ENCODE measurements around the gene TMEM132D. TPM values are rescaled to one million over a fixed set of nuclear protein-coding genes. Genes with fewer than 3 reads are reported as not detected.

Gene TMEM132D
- total RNA-seq, 1 donor from 2014 or later: 1.6 TPM

GRCh38 chr12:129681151-129681550 is 222.7 kb downstream of the TMEM132D start:
- Histone ChIP-seq H3K9ac (ENCODE audit: low read depth in 1 of 3, low read length in 3 of 3) (no peak overlapping the region), H3K4me3 (ENCODE audit: low read length in 3 of 3) (no peak overlapping the region), H3K36me3 (ENCODE audit: control insufficient read depth in 3 of 3, insufficient read depth in 3 of 3, low read length in 3 of 3) (no peaks in the 10 kb centered on the region), H3K9me3 (ENCODE audit: control insufficient read depth in 3 of 3, low read length in 3 of 3) (peaks cover 0 to 17% (median 10%) of the 10 kb centered on the region in 3 donors), H3K27ac (ENCODE audit: low read depth, low read length) (no peak overlapping the region), H3K27me3 (ENCODE audit: control insufficient read depth in 3 of 3, insufficient read depth in 3 of 3, low read length in 3 of 3) (no peaks in the 10 kb centered on the region), H3K4me1 (ENCODE audit: control insufficient read depth in 3 of 3, insufficient read depth in 3 of 3, low read length in 3 of 3) (no peaks in the 10 kb centered on the region)

DNA sequence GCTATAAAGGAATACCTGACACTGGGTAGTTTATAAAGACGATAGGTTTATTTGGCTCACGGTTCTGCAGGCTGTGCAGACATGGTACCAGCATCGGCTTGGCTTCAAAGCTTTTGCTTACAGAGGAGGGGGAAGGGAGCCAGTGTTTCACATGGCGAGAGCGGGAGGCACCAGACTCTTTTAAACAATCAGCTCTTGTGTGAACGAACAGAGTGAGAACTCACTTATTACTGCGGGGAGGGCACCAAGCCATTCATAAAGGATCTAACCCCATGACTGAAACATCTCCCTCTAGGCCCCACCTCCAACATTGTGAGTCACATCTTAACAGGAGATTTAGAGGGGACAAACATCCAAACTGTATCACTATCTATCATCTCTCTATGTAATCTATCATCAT is 227.4 kb downstream of the TMEM132D start:
- H3K36me3 ChIP-seq (ENCODE audit: control insufficient read depth in 3 of 3, insufficient read depth in 3 of 3, low read length in 3 of 3): no peaks in the 10 kb centered on the region
- H3K4me1 ChIP-seq (ENCODE audit: control insufficient read depth in 3 of 3, insufficient read depth in 3 of 3, low read length in 3 of 3): no peaks in the 10 kb centered on the region

GRCh38 chr12:129675947-129676346 is 227.9 kb downstream of the TMEM132D start:
- Histone ChIP-seq H3K27ac (ENCODE audit: low read depth, low read length) (no peak overlapping the region), H3K4me1 (ENCODE audit: control insufficient read depth in 3 of 3, insufficient read depth in 3 of 3, low read length in 3 of 3) (no peaks in the 10 kb centered on the region), H3K9me3 (ENCODE audit: control insufficient read depth in 3 of 3, low read length in 3 of 3) (peaks cover 0 to 4% (median 3%) of the 10 kb centered on the region in 3 donors), H3K36me3 (ENCODE audit: control insufficient read depth in 3 of 3, insufficient read depth in 3 of 3, low read length in 3 of 3) (no peaks in the 10 kb centered on the region), H3K27me3 (ENCODE audit: control insufficient read depth in 3 of 3, insufficient read depth in 3 of 3, low read length in 3 of 3) (no peaks in the 10 kb centered on the region), H3K4me3 (ENCODE audit: low read length in 3 of 3) (no peak overlapping the region), H3K9ac (ENCODE audit: low read depth in 1 of 3, low read length in 3 of 3) (no peak overlapping the region)

More for the DNA sequence above, 227.4 kb downstream of the TMEM132D start:
- Histone ChIP-seq H3K9ac (ENCODE audit: low read depth in 1 of 3, low read length in 3 of 3) (no peak overlapping the region), H3K4me3 (ENCODE audit: low read length in 3 of 3) (no peak overlapping the region), H3K9me3 (ENCODE audit: control insufficient read depth in 3 of 3, low read length in 3 of 3) (peaks cover 0 to 7% (median 4%) of the 10 kb centered on the region in 3 donors), H3K27me3 (ENCODE audit: control insufficient read depth in 3 of 3, insufficient read depth in 3 of 3, low read length in 3 of 3) (no peaks in the 10 kb centered on the region), H3K27ac (ENCODE audit: low read depth, low read length) (no peak overlapping the region)

GRCh38 chr12:129675496-129675895 is 228.3 kb downstream of the TMEM132D start:
- Histone ChIP-seq H3K9me3 (ENCODE audit: control insufficient read depth in 3 of 3, low read length in 3 of 3) (peaks cover 0 to under 1% (median 0%) of the 10 kb centered on the region in 3 donors), H3K27ac (ENCODE audit: low read depth, low read length) (no peak overlapping the region), H3K4me1 (ENCODE audit: control insufficient read depth in 3 of 3, insufficient read depth in 3 of 3, low read length in 3 of 3) (no peaks in the 10 kb centered on the region), H3K27me3 (ENCODE audit: control insufficient read depth in 3 of 3, insufficient read depth in 3 of 3, low read length in 3 of 3) (no peaks in the 10 kb centered on the region), H3K36me3 (ENCODE audit: control insufficient read depth in 3 of 3, insufficient read depth in 3 of 3, low read length in 3 of 3) (no peaks in the 10 kb centered on the region), H3K4me3 (ENCODE audit: low read length in 3 of 3) (no peak overlapping the region), H3K9ac (ENCODE audit: low read depth in 1 of 3, low read length in 3 of 3) (no peak overlapping the region)

DNA sequence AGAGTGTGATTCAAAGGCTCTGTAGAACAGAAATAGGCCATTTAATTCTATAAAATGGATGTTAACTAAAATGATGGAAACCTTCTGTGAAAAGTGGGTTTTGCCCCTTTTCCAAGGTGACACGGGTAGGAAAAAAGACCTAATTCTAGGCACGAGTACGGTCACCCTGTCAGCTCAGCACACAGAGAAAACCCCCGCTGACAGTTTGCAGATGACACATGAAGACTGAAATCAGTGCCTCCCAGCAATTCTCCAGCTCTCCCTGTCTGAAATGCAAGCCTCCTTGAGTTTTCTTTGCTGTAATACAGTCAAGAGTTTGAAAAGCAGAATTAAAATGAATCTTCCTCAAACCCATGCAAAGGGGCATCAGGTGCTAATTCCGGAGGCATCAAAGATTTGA is 230.0 kb downstream of the TMEM132D start:
- Histone ChIP-seq H3K4me3 (ENCODE audit: low read length in 3 of 3) (no peak overlapping the region), H3K27me3 (ENCODE audit: control insufficient read depth in 3 of 3, insufficient read depth in 3 of 3, low read length in 3 of 3) (no peaks in the 10 kb centered on the region), H3K9ac (ENCODE audit: low read depth in 1 of 3, low read length in 3 of 3) (no peak overlapping the region), H3K9me3 (ENCODE audit: control insufficient read depth in 3 of 3, low read length in 3 of 3) (no peaks in the 10 kb centered on the region), H3K4me1 (ENCODE audit: control insufficient read depth in 3 of 3, insufficient read depth in 3 of 3, low read length in 3 of 3) (no peaks in the 10 kb centered on the region), H3K36me3 (ENCODE audit: control insufficient read depth in 3 of 3, insufficient read depth in 3 of 3, low read length in 3 of 3) (no peaks in the 10 kb centered on the region), H3K27ac (ENCODE audit: low read depth, low read length) (no peak overlapping the region)

GRCh38 chr12:129672110-129672509 is 231.7 kb downstream of the TMEM132D start:
- no peak overlapping the region for H3K4me3 ChIP-seq (ENCODE audit: low read length in 3 of 3)
- no peaks in the 10 kb centered on the region for H3K36me3 ChIP-seq (ENCODE audit: control insufficient read depth in 3 of 3, insufficient read depth in 3 of 3, low read length in 3 of 3)
- H3K27me3 ChIP-seq (ENCODE audit: control insufficient read depth in 3 of 3, insufficient read depth in 3 of 3, low read length in 3 of 3): no peaks in the 10 kb centered on the region
- no peaks in the 10 kb centered on the region for H3K9me3 ChIP-seq (ENCODE audit: control insufficient read depth in 3 of 3, low read length in 3 of 3)
- no peak overlapping the region for H3K9ac ChIP-seq (ENCODE audit: low read depth in 1 of 3, low read length in 3 of 3)
- H3K27ac ChIP-seq (ENCODE audit: low read depth, low read length): no peak overlapping the region
- H3K4me1 ChIP-seq (ENCODE audit: control insufficient read depth in 3 of 3, insufficient read depth in 3 of 3, low read length in 3 of 3): no peaks in the 10 kb centered on the region

GRCh38 chr12:129670256-129670920 is 233.4 kb downstream of the TMEM132D start:
- Histone ChIP-seq H3K36me3 (ENCODE audit: control insufficient read depth in 3 of 3, insufficient read depth in 3 of 3, low read length in 3 of 3) (no peaks in the 10 kb centered on the region), H3K4me3 (ENCODE audit: low read length in 3 of 3) (no peak overlapping the region), H3K9me3 (ENCODE audit: control insufficient read depth in 3 of 3, low read length in 3 of 3) (no peaks in the 10 kb centered on the region), H3K4me1 (ENCODE audit: control insufficient read depth in 3 of 3, insufficient read depth in 3 of 3, low read length in 3 of 3) (no peaks in the 10 kb centered on the region), H3K27me3 (ENCODE audit: control insufficient read depth in 3 of 3, insufficient read depth in 3 of 3, low read length in 3 of 3) (no peaks in the 10 kb centered on the region), H3K9ac (ENCODE audit: low read depth in 1 of 3, low read length in 3 of 3) (no peak overlapping the region), H3K27ac (ENCODE audit: low read depth, low read length) (no peak overlapping the region)

DNA sequence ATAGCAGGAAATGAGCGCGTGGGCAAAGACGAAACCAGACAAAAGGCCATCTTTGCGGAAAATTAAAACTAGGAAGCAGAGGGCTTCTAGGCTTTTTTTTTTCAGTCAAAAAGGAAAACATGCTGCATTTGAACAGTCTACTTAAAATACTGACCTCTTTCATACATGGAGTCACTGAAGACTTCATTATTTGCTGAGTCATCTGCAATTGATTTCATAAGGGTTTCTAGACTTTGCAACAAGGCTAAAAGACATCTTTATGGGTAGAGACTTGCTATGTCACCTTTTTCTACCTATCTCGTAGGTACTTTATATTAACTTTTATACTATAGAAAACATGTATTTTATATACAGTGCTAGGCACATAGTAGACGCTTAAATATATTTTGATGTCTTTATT is 238.4 kb downstream of the TMEM132D start:
- H3K4me1 ChIP-seq (ENCODE audit: control insufficient read depth in 3 of 3, insufficient read depth in 3 of 3, low read length in 3 of 3): no peaks in the 10 kb centered on the region
- no peaks in the 10 kb centered on the region for H3K36me3 ChIP-seq (ENCODE audit: control insufficient read depth in 3 of 3, insufficient read depth in 3 of 3, low read length in 3 of 3)
- H3K4me3 ChIP-seq (ENCODE audit: low read length in 3 of 3): no peak overlapping the region
- no peak overlapping the region for H3K9ac ChIP-seq (ENCODE audit: low read depth in 1 of 3, low read length in 3 of 3)
- H3K27ac ChIP-seq (ENCODE audit: low read depth, low read length): no peak overlapping the region
- H3K9me3 ChIP-seq (ENCODE audit: control insufficient read depth in 3 of 3, low read length in 3 of 3): no peaks in the 10 kb centered on the region
- no peaks in the 10 kb centered on the region for H3K27me3 ChIP-seq (ENCODE audit: control insufficient read depth in 3 of 3, insufficient read depth in 3 of 3, low read length in 3 of 3)

GRCh38 chr12:129662234-129662633 is 241.6 kb downstream of the TMEM132D start:
- no peak overlapping the region for H3K9ac ChIP-seq (ENCODE audit: low read depth in 1 of 3, low read length in 3 of 3)

GRCh38 chr12:129660946-129661345 is 242.9 kb downstream of the TMEM132D start:
- Histone ChIP-seq H3K4me3 (ENCODE audit: low read length in 3 of 3) (no peak overlapping the region), H3K4me1 (ENCODE audit: control insufficient read depth in 3 of 3, insufficient read depth in 3 of 3, low read length in 3 of 3) (no peaks in the 10 kb centered on the region), H3K36me3 (ENCODE audit: control insufficient read depth in 3 of 3, insufficient read depth in 3 of 3, low read length in 3 of 3) (no peaks in the 10 kb centered on the region), H3K9ac (ENCODE audit: low read depth in 1 of 3, low read length in 3 of 3) (no peak overlapping the region), H3K27ac (ENCODE audit: low read depth, low read length) (no peak overlapping the region), H3K9me3 (ENCODE audit: control insufficient read depth in 3 of 3, low read length in 3 of 3) (no peaks in the 10 kb centered on the region), H3K27me3 (ENCODE audit: control insufficient read depth in 3 of 3, insufficient read depth in 3 of 3, low read length in 3 of 3) (no peaks in the 10 kb centered on the region)

More at GRCh38 chr12:129662234-129662633, 241.6 kb downstream of the TMEM132D start:
- Histone ChIP-seq H3K36me3 (ENCODE audit: control insufficient read depth in 3 of 3, insufficient read depth in 3 of 3, low read length in 3 of 3) (no peaks in the 10 kb centered on the region), H3K4me3 (ENCODE audit: low read length in 3 of 3) (no peak overlapping the region), H3K4me1 (ENCODE audit: control insufficient read depth in 3 of 3, insufficient read depth in 3 of 3, low read length in 3 of 3) (no peaks in the 10 kb centered on the region), H3K27ac (ENCODE audit: low read depth, low read length) (no peak overlapping the region), H3K27me3 (ENCODE audit: control insufficient read depth in 3 of 3, insufficient read depth in 3 of 3, low read length in 3 of 3) (no peaks in the 10 kb centered on the region), H3K9me3 (ENCODE audit: control insufficient read depth in 3 of 3, low read length in 3 of 3) (no peaks in the 10 kb centered on the region)
